HG02885 (cell line): Measurements from ENCODE around the gene EEF2K.

ENCODE experiments used
- ATAC-seq: cut with Tn5 transposase; IDR thresholded peaks from one replicate; pipeline ENCODE4 v1.9.1; 2021; ENCODE audit warnings: mild to moderate bottlenecking; ENCODE audit not compliant: unreplicated experiment, poor library complexity

The EEF2K gene

DNA sequence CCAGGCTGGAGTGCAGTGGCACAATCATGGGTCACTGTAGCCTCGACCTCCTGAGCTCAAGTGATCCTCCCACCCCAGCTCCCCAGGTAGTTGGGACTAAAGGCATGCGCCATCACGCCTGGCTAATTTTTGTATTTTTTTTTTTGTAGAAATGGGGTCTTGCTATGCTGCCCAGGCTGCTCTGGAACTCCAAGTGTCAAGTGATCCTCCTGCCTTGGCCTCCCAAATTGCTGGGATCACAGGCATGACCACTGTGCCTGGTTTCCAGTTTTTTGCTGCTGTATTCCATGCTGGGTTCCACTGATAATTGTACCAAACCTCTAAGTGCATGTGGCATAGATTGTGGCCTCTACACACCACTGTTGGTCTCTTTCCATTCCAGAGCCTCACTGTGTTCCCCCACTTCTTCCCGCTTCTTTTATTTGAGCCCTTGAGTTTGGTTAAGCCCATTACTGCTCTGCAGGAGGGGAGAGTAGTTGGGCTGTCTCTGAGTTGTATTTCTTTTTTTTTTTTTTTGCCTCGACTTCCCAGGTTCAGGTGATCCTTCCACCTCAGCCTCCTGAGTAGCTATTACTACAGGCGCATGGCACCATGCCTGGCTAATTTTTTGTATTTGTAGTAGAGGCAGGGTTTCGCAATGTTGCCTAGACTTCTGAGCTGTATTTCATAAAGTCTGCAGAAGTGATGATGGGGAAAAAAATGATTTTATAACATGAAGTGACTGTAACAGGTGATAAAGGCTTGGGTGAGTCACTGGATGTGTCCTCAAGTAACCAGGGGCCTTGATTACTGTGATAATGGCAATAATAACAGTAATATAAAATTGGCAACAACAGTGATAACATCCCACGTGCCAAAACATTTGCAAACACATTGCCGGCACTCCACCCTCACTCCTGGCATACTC, 30.0 kb downstream of the EEF2K start:
- no peak for ATAC-seq

DNA sequence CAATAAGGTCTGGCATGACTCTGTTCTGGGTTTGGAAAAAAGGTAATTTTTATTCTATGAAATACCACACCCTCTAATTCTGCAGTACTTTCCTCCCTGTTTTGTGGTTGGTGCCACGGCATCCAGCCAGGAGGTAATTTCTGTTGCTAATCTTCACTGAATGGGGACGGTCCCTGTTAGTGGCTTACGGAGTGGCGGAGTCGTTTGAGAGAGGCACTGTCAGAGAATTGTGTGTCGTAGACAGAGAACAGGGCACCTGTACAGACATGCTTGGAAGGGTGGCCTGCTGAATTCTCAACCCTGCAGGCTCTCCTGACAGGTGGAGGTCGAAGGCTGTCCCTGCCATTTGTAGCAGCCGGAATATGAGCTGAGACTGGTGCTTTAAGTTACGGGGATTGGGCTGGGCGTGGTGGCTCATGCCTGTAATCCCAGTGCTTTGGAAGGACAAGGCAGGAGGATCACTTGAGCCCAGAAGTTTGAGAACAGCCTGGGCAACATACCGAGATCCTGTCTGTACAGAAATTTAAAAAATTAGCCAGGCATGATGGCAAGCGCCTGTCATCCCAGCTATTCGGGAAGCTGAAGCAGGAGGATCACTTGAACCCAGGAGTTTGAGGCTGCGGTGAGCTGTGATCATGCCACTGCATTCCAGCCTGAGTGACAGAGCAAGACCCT, 33.2 kb downstream of the EEF2K start:
- ATAC-seq = no peak

DNA sequence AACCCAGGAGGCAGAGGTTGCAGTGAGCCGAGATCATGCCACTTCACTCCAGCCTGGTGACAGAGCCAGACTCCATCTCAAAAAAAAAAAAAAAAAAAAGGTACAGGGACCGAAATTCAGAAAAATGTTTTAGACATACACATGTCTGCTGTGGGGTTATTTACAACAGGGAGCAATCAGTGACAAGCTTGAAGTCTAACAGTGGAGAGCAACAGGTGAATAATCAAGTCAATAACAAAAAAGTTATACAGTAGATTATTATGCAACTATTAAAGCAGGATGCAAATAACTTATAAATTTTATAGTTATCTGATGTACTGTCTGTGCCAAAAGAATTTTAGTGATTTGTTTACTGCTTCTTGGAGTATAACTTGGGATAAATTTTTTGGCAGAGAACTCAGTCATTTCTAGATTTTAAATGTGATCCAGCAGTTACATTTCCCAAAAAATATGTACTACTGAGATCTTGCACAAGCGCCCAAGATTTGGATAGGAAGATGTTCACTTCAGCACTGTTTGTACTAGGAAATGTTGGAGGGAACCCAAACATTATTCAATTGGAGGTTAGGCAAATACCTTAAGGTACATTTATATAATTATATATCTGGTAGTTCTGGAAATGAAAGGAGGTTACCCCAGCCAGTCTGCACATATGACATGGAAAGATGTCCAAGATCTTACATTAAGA, 34.1 kb downstream of the EEF2K start:
- no peak for ATAC-seq

DNA sequence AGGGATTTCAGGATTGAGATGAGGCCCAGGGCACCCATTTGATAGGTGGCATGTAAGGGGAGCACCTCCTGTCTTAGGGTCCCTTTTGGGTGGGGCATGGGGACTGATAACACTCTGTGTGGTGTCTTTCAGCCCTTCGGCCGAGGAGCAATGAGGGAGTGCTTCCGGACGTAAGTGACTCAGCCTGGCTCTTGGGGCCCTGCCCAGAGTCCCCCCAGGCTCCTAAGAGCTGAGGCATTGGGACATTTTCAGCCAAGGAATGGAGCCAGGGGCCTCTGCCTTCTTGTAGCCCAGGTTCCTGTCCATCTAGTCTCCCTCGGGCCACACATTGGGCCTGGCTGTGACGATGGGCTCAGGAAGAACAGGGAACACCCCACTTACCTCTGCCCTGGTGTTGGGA, 44.4 kb downstream of the EEF2K start:
- no peak for ATAC-seq

DNA sequence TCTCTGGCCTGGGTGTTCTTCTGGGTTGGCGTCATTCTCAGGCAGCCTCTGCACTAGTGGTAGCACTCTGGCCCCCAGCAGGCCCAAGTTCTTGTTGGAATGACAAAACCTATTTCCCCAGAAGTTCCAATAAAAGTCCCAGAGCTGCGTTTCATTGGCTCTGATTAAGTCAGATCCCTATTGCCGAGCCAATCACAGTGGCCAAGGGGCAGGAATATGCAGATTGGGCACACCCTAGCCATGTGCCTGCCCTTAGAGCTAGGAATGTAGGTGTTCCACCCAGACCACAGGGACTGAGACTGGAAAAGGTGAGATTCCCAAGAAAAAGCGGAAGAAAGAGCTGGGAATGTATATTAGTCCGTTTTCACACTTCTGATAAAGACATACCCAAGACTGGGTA, 46.2 kb downstream of the EEF2K start:
- ATAC-seq = no peak

DNA sequence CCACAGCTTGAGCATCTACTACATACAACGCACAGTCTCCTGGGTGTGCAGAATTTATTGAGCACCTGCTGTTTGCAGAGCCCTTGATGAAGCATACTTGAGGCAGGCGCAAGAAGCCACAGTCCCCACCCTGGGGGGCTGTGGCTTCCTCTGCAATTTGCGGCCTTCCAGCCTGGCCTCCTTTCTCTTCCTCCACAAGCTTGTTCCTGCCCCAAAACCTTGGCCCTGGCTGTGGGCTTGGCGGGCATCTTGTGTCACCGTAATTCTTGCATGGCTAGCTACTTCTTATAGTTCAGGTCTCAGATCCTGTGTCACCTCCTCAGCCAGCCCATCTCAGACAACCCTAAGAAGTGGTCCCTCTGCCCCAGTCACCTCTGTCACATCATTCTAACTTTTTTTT, 47.2 kb downstream of the EEF2K start:
- ATAC-seq = no peak

DNA sequence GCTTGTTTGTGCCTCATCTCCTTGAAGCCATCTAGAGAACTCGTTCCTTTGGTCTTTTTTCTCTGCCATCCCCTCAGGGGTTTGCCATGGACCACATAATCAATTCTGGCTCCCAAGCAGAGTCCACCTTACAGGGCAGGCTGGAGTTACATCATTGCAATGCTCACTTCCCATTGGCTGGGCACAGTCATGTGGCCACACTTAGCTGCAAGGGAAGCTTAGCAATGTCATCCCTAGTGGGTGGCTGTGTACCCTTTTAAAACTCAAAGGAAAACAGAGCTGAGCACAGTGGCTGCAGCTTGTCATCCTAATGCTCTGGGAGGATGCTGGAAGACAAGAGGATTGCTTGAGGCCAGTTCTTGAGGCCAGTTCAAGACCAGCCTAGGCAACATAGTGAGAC, 49.3 kb downstream of the EEF2K start:
- no peak for ATAC-seq

DNA sequence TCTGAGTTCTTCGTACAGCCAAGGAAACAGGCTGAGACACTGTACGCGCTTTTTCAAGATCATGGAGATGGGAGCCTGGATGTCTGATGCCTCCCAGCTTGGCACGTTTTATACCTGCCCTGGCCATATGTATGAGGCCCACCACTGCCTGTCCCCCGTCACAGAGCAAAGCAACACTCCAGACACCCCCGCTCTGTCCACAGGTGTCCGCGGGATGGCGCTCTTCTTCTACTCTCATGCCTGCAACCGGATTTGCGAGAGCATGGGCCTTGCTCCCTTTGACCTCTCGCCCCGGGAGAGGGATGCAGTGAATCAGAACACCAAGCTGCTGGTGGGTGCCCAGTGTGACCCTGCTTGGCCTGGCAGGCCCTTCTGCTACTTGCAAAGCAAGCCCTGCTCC, 51.4 kb downstream of the EEF2K start:
- ATAC-seq = no peak

DNA sequence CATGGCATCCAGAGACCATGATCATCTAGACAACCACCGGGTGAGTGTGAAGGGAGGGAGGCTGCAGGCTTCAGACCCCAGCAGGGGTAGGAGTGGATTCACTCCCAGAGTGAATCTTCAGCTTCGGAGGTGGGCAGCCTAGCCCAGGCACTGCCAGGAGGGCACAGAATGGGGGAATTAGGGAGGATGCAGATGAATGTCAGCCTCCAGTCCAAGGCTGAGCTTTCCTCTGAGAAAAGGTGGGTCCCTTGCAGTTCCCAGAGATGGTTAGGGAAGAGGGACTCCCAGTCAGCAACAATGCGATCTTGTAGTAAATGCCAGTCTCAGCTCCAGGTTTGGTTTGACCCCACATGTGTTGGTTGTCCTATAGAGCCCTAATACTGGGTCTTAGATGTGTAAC, 54.4 kb downstream of the EEF2K start:
- ATAC-seq = no peak

DNA sequence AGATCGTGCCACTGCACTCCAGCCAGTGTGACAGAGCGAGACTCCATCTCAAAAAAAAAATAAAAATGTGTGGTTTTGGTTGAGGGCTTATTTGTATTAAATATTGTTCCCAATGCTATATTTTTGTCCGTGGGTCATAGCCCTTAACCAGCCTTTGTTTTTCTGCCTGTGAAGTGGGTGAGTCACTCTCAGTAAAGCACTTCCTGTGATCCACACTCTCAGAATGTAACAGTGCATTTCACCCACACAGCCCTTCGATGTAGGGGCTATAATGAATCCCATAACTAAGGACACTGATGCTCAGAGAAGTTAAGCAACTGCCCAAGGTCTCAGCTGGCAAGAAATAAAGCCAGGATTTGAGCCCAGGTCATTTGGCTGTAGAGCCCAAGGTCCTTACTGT, 56.4 kb downstream of the EEF2K start:
- ATAC-seq = no peak

DNA sequence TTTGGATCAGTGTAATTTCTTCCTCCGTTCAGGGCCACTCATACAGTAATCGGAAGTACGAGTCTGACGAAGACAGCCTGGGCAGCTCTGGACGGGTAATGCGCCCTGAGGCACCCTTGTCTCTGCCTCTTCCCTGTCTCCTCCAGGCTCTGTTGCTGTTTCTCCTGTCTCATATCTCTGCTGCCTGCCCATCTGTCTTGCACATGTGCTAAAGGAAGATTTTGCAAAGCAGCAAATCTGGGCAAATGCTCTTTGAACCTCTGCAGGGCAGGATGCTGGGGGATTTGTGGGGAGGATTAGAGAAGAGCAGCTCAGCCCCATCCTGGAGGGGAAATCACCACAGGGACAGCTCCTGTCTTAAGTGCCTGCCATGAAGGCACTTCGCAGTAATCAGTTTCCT, 58.7 kb downstream of the EEF2K start:
- no peak for ATAC-seq

DNA sequence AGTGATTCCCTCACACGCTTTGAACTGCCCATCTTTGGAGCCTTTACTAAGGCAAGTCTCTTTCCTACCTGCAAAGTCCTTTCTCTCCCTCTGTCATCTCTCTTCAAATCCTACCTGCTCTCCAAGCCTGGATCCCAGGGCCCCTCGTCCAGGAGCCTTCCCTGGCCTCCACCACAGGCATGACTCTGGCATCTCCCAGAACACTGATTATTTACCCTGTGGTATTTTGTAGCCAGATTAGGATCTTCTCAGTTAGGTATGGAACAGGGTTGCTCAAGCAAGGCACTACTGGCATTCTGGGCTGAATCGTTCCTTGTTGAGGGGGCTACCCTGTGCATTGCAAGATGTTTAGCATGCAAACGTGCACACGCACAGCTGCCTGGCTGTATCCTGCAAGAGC, 59.3 kb downstream of the EEF2K start:
- no peak for ATAC-seq

DNA sequence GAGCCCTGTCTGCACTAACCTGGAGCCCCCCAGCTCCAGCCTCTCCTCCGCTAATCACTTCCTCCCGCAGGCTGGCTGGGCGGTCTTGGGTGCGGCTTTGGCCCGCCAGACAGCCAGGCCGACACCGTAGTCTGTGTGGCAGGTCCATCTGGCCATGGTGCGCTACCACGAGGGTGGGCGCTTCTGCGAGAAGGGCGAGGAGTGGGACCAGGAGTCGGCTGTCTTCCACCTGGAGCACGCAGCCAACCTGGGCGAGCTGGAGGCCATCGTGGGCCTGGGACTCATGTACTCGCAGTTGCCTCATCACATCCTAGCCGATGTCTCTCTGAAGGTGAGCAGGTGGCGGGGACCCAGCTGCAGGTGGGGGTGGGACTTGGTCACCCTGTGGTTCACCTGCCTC, 60.5 kb downstream of the EEF2K start:
- ATAC-seq = no peak

DNA sequence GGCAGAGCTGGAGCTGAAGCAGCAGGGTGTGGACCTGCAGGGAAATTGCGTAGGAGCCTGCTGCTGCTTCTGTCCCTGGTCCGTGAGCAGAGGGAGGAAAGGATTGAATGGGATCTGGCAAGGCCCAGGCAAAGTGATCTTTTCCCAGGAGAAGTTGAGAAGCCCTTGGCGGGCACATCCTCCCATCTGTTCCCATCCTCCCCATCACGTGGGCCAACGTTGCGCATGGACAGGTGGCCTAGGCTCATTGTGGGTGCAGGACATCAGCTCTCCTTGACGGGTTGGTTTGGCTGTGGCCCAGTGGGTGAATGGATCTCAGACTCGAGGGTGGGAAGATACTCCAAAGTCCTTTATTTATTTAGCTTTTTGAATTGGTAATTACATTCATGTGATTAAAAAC, 61.7 kb downstream of the EEF2K start:
- ATAC-seq = no peak

DNA sequence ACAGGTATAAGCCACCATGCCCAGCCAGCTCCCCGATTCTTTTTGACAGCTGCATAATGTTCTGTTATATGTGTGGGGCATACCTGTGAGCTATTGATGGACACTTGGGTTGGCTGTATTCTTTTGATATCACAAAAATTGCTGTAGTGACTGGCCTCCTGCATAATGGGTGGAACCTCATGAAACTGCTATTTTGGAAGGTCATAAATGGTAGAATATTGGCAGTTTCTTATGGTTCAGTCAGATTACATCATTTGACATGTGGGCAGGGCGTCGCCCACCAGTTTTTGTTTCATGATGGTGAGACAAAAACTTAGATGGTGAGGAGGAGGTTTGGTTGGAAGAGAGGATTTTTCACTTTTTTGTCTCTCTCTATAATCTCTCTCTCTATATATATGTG, 64.4 kb downstream of the EEF2K start:
- ATAC-seq = no peak

DNA sequence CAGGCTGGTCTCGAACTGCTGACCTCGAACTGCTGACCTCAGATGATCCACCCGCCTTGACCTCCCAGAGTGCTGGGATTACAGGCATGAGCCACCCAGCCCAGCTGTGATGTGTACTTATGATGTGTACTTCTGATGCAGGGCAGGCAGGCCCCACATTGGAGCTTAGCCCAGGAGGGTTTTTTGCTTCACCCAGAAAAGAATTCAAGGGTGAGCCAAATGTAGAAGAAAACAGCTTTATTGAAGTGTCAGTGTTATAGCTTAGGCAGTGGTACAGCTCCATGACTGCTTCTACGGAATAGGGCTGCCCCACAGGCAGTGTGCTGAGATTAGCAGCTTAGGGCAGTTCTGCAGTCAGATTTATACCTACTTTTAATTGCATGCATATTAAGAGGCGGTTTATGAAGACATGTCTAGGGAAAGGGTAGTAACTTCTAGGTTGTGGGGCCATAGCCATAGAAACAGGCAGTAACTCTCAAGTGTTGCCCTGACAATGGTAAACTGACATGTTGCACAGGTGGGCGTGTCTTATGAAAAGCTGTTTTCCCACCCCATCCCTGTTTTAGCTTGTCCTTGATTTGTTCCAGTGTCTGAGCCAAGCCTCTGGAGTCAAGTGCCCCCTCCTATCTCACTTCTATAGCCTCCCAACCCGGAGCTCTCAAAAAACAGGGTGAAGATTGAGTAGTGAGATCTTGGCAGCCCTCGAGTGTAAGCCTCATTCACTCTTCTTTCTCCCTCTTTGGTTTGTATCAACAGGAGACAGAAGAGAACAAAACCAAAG, 67.0 kb downstream of the EEF2K start:
- ATAC-seq = no peak

DNA sequence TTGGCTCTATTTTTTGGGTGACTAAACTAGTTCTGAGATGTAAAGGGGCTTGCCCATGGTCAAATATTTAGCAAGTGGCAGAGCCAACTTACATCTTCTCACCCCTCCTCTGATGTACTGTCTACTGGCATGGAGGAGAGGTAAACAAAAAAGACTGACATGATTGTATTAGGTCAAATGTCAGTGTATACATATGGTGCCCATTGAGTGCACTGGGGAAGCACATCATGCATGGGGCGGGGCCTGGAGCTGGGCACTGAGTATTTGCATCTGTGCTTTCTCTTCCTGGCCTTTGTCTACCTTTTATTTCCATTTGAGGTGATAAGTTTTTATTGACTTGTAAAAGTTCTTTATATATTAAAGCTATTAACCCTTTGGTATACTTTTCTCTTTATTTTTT, 68.8 kb downstream of the EEF2K start:
- no peak for ATAC-seq

DNA sequence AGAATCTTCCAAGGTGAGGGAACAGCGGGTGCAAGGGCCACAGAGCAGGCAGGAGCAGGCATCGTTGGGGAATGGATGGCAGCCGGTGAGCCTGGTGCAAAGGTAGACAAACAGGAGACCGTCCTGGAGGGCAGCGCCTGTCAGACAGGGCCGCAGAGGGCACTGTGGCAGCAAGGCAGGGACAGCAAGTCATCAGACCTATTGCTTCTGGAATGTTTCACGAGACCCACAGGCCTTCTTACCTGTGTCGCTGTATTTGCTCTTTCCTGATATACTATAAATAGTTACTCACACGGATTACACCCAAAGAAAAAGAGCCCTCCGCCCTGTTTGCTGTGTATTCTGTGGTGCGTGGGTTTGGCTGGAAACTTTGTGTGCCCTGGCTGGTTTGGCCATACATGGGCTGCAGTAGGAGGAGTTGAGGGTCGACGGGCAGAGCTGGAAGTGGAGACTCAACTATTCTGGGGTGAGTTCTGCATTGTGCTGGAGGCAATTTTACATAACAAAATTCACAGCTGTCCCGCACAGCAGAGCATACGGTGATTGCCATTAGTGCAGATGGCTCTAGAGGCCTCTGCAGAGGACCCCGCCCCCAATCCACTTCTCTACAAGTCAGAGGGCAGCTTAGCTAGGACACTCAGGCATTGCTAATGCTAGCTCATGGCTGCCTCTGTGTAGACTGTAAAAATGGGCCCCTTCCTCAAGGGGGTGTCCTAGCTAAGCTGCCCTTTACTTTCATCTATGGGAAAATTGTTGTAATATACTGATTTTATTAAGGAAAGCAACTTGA, 72.6 kb downstream of the EEF2K start:
- ATAC-seq = no peak

DNA sequence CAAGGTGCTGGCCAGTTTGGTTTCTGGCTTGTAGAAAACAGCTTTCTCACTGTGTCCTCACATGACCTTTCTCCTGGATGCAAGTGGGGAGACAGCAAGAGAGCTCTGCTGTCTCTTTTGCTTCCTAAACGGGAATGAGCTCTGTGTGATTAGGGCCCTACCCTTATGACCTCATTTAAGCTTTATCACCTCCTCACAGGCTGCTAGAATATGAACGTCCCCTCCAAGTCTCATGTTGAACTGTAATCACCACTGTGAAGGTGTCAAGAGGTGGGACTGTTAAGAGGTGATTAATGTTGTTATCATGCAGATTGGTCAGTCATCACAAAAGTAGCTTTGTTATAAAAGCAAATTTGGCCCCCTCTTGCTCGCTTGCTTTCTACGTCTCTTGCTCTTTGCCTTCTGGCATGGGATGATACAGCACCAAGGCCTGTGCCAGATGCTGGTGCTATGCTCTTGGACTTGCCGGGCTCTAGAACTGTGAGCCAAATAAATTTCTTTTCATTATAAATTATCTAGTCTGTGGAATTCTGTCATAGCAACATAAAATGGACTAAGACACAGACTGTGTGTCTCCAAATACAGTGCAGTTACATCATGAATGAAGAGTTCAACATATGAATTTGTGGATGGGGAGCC, 76.3 kb downstream of the EEF2K start:
- ATAC-seq = no peak
